ENCODE results near the gene LSM14A.

DNA sequence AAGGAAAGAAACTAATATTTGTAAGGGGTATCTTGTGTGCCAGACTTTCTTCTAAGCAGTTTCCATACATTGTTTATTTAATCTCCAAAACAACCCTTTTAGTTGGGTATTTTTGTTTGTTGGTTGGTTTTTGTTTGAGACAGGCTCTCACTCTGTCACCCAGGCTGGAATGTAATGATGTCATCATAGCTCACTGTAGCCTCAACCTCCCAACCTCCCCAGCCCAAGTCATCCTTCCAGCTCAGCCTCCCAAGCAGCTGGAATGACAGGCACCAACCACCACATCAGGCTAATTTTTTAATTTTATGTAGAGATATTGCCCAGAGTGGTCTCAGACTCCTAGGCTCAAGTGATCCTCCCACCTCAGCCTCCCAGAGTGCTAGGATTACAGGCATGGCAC lies 41.2 kb upstream of the LSM14A start:
- no peak for TF ChIP-seq EZH2phosphoT487 (conservative IDR thresholded peaks at IDR 0.05; ENCODE audit: low read length)
- TF ChIP-seq, protein P1, sequence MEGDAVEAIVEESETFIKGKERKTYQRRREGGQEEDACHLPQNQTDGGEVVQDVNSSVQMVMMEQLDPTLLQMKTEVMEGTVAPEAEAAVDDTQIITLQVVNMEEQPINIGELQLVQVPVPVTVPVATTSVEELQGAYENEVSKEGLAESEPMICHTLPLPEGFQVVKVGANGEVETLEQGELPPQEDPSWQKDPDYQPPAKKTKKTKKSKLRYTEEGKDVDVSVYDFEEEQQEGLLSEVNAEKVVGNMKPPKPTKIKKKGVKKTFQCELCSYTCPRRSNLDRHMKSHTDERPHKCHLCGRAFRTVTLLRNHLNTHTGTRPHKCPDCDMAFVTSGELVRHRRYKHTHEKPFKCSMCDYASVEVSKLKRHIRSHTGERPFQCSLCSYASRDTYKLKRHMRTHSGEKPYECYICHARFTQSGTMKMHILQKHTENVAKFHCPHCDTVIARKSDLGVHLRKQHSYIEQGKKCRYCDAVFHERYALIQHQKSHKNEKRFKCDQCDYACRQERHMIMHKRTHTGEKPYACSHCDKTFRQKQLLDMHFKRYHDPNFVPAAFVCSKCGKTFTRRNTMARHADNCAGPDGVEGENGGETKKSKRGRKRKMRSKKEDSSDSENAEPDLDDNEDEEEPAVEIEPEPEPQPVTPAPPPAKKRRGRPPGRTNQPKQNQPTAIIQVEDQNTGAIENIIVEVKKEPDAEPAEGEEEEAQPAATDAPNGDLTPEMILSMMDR (IDR thresholded peaks at IDR 0.05; ENCODE audit: insufficient read depth, low read length, poor library complexity, severe bottlenecking): no peak

Data from SU-DHL-6 (cell line).